ENCODE data around the gene ACTL6B.
"Not testable (repeated sequence)": the region's sequence is repeated elsewhere in the genome, so short reads cannot be mapped to it uniquely, and the experiment has no call there.

ACTL6B gene

DNA sequence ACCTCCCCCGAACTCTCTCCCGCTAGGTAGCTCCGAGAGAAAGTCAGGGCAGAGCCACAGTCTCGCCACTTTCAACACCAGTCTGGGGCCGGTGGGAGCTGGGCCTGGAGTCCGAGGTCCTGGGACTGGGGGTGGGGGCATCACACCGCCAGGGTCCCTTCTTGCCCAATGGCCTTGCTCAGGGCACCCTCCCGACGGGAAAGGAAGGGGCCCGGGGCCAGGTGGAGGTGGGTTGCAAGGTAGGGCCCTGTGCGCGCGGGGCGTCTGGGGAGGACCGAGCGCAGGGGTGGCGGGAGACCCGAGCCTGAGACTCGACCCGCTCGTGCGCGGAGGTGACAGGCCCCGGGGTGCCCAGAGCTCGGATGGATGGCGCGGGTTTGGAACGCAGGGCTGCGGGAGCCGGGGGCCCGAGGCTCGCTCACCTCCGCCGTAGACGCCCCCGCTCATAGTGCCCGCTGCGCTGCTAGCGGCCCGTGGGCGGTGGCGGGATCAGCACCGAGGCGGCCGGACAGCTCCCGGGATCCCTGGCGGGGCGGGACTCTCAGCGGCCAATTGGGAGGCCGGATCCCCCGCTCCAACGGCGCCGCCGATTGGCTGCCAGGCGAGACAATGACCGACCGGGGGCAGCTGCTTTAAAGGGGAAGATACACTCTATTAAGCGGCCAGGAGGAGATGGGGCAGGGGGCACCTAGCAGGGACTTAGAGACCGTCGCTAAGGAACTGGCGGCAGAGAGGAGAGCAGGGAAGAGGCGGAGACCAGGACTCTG is at the start of gene ACTL6B:
Gene ACTL6B, minus strand, starts transcription at position 541 of the 767 bp plus-strand sequence. Its CDS starts 94 bp downstream, at position 447.
- no peak for DNase-seq

DNA sequence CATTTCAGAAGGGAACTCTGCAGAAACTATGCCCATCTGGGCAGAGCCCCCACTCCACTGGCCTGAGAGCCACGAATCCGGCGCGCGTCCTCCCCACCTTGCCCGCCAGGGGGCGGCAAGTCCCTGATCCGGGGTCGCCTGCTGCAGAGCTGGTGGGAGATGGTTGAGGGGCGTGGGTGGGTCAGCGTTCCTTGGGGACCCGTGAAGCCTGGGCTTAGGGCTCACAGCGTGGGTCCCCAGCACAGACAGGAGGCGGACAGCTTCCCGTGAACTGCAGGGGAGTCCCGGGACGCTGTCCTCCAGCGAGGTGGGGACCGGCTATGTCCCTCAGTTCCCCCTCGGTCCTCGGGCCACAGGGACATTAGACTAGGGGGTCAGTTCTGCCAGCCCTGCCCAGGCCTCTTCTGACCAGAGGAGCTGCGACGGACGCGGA is 49.1 kb upstream of the ACTL6B start:
- DNase-seq, result peak; percentile 63

DNA sequence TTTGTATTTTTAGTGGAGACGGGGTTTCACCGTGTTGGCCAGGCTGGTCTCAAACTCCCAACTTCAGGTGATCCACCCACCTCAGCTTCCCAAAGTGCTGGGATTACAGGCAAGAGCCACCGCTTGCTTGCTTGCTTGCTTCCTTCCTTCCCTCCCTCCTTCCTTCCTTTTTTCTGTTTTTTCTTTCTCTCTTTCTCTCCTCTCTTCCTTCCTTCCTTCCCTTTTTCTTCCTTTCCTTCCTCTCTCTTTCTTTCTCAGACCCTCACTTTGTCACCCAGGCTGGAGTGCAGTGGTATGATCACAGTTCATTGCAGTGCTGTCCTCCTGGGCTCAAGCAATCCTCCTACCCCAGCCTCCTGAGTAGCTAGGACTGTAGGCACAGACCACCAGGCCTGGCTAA is 44.8 kb upstream of the ACTL6B start:
- DNase-seq, result not testable (repeated sequence)

DNA sequence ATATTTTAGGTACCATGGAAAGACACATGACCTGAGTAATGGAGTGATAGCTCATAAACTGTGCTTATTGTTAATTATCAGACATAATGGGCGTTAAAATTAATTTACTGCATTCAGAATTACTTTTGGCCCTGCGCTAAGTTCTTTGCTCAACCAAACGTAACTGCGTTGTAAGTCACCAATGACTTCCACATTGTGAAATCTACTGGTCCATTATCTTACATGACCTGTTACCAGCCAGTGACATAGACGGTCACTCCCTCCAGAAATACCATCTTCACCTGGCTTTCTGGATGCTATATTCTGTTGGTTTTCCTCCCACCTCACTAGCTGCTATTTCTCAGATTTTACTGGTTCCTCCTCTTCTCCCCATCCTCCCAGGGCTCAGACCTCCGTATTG is 42.8 kb upstream of the ACTL6B start:
- no peak for DNase-seq

DNA sequence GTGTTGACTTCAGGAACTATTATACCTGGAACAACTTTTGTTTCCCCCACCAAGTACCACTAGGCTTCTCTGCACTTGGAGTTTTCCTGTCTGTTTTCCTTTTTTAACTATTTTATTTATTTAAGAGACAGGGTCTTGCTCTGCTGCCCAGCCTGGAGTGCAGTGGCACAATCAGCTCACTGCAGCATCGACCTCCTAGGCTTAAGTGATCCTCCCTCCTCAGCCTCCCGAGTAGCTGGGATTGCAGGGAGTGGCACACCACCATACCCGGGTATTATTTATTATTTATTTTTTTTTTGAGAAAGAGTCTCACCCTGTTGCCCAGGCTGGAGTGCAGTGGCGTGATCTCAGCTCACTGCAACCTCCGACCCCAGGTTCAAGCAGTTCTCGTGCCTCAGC is 39.9 kb upstream of the ACTL6B start:
- DNase-seq, result no peak

DNA sequence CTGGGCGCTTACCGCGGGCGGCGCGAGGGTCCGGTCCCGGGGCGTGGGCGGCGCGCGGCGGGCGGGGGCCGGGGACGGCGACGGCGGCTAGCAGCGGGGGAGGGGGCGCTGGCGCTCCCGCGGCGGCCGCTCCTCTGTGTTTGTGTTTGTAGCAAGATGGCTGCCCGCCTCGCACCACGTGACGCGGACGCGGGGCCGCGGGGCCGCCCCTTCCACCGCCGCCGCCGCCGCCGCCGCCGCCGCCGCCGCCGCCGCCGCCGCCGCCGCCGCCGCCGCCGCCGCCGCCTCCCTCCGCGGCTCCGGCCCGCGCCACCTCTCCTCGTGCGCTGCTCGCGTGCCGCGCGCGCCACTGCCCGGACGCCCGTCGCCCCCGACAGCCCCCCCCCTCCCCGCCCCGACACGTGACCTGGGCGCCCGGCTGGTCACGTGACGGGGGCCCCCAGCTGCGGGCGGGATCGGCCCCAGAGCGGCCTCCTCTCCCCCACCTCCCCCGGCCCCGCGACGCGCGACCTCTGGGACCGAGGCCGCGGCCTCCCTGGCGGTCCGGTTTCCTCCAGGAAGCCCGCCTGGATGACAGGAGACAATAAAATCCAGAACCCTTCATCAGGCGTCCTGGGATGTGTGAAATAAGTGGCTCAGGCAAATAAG is 38.0 kb upstream of the ACTL6B start, which contains the start of gene GIGYF1:
Gene GIGYF1, minus strand, starts transcription at position 153 of the 648 bp plus-strand sequence. CDS start 6,012 bp downstream, outside the sequence.
- DNase-seq, result peak; percentile 58

DNA sequence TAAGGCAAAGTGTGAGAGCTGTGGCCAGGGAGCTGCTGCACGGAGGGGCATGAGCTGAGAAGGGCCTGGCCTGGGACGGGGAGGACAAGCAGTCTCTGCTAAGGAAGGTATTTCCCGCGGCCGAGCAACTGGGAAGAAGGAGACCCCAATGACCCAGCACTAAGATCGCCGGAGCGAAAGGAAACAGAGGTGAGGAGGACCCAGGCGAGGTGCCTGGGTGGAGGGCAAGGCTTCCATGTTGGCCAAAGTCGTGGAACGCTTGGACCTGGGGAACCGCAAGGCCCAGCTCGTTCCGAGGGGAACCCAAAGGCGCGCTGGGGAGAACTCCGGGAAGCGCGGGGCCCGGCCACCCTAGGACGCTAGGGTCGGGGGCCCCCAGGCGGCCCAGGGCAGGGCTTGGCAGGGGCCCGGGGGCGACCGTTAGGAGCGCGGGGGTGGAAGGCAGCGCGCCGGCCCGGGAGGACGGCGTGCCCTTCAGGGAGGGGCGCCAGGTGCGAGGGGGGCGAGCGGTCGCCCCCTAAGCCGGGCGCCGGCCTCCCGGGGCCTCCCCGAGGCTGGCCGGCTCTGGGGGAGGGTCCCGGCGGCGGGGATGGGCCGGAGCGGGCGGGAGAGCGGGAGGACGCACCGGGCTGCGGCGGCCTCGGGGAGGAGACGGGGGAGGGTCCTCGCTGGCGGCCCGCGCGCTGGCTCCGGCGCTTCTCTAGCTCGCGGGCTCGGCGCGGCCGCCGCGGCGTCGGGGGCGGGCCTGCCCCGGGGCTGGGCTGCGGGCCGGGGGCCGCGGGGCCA is 37.3 kb upstream of the ACTL6B start:
- no peak for DNase-seq

DNA sequence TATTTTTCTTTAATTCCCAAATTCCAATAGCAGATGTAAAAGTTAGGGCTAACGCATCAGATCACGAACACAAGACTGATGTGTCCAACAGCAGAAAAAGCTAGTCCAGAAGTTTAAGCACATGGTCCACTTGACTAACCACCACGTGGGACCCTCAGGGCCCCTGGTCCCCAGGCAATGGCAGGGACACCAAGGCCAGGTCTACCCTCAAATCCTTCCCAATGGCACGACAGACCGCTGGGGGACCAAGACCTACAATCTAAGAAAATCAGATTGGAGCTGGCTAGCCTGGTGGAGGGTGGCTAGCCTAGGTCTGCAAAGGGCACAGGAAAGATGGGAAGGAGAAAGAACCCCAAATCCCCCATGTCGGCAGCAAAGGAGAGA is 36.3 kb upstream of the ACTL6B start:
- DNase-seq, result no peak

DNA sequence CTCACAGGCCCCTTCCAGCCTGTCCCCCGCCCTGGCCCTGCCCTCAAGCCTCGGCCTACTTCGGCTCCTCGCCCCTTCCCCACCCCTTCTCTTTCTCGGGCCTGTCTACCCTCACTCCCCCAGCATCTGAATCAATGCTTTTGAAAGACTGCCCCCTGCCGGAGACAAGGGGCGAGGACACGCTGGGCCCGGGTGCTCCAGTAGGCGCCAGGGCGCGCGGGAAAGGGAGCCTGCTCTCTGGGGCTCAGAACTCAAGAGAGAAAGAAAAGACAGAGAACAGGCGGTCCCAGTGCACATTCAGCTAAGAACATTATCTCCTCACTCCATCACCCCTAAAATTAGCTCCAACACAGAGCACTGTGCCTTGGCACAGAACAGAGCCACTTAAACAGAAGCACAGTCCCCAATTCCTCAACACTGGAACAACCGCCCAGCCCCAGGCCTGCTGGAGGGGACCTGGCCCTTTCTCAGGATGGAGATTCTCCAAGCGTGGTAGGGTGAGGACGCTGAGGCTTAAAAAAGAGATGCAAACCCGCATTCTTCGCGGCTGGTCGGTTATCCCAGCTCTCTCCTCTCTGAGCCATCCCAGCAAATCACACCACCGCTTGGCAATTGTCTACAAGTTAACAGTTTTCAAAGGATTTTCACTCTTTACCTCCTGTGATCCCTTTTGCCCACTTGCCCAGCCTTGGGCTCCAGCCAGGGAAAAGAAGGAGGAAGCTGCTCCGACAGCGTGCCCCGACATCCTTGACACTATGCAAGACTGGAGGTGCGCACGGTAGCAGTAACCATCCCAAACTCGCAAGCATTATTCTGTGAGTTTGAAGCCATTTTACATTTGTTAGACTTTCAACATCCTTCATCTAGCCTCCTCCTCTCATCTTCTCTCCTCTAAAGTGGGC is 35.7 kb upstream of the ACTL6B start:
- peak; percentile 73 for DNase-seq

DNA sequence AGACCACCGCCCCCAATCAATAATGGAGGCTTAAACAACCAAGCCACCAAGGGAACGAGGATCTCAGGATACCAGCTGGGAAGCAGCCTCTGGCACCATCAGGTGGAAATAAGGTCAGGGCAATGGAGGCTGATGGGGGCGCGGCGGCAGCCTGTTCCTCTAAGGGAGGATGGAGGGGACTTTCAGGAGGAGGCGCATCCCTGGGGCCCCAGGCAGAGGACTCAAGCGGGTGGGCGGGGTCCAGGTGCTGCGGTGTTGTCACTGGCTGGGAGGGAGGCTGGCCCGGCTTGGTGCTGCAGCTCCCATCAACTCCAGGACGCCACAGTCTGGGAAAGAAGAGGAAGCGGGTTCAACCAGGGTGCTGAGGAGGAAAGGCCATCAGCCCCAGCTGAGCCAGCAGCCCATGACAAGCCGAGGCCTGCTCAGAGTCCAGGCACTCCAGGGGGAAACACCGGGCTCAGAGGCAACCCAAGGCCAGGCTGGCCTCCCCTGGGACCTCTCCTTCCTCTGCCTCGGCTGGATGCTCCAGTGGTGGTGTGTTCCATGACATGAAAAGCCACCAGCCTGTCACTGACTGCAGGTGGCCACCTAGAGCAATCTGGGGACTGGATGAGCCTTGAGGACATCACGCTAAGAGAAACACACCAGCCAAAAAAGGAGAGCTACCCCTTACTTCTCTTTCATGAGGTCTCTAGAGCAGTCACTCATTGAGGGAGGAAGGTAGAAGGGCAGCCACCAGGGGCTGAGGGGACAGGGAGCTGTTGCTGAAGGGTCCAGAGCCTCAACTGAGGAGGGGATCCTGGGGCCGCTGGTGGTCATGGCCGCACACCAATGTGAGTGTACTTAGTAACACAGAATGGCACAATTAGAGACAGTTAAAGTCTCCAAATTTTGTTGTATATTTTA is 33.2 kb upstream of the ACTL6B start:
- no peak for DNase-seq

DNA sequence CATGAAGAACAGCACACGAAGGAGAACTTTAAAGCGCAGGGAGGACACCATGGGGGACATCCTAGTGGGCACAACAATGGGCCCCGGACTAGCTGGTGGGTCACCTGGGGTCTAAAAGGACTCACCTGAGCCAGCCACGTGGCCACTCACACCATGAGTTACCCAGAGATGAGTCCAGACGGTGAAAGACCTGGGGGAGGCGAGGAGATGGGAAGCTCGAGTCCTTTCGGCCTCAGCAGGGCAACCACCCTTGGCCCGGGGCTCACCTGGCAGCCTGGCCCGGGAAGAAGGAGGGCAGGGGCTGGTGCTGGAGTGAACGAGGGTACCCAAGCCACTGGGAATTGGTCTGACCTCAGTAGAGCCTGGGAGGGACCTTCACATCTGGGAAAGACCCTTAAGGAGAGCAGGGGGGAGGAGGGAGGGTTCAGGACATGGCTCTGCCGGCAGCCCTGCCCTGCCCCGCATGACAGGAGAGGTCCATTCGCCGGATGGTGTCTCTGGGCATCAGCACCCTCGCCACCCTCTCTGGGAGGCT is 32.1 kb upstream of the ACTL6B start:
- no peak for DNase-seq

DNA sequence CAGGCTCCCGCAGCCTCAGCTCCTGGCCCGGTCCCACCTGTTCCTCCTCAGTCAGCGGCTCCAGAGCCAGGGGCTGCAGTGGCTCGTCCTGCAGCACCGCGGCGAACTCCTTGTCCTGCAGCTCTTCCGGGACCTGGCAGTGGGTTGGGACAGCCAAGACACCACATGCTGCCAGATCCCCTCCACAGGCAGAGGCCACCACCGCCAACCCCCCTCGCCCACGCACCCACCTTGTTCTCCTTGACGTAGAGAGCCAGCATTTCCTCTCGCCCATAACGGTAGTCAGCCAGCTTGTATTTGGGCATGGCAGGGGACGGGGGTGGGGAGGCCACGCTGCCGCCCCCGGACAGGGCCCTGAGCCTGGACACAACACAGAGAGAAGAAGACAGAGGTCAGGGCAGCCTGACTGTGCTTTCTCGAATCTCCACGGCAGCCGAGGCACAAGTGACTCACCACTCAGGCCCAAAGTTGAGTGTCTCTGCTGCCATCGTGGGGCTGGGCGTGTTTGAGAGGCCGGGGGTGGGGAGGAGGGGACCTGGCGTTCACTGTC is 31.6 kb upstream of the ACTL6B start:
- DNase-seq, result no peak

DNA sequence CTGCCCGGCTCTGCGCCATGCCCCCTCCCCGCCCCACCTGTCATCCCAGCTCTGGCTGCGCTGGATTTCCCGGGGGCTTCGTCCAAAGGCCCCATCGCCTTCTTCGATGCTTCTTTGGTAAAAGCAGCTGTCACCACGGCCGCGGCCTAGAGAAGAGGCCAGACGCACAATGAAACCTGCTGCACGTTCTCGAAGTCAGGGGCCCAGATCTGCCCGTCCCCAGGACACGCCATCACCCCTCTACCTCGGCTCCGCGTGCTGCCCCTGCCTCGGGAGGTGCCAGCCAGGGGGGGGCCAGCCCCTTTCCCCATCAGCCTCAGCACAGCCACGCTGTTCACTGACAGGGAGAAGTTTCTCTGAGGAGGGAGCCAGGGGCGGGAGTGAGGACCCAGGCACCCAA is 31.0 kb upstream of the ACTL6B start:
- DNase-seq, result no peak

DNA sequence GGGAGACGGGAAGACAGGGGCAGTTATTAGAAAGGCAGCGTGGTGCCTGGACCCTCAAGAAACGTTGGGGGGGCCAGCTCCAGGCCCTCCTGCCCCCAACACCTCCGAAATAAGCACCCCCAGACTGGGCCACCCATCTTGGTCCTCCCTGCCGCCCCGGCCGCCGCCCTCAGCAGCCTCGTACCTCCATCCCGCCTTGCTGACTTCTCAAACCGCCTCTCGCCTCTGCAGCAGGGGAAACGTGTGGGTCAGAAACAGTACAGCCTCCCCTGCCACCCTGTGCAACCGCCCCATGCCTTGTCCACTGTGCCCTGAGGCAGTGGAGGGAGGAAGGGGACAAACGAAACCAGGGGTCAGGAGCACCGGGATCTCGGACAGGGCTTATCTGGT is 30.6 kb upstream of the ACTL6B start:
- DNase-seq, result no peak

DNA sequence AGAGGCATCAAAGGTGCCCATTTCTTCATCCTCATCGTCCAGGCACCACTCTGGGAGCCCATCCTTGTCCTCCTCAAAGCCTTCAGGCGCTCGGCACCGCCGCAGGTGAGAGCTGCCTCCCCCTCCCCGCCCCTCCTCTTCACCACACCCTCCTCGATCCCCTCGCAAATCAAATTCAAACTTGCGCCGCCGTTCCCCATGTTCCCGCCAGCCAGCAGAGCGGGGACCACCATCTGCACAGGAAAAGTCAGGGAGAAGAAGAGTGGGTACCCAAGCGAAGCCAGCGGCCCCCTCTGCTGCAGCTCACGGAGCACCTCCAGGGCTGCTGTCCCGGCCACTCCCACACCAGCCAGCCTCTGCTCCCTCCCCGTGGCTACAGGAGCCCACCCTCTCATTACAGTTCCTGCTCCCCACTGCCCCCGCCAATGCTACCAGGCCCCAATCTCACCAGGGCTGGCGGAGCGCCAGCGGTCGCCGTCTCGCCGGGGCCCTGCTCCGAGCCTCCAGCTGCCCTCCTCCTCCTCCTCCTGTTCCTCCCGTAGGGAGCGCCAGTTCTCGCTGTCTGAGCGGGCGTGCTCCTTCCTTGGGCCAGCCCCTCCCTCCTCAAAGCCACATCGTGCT is 30.1 kb upstream of the ACTL6B start:
- DNase-seq, result no peak

DNA sequence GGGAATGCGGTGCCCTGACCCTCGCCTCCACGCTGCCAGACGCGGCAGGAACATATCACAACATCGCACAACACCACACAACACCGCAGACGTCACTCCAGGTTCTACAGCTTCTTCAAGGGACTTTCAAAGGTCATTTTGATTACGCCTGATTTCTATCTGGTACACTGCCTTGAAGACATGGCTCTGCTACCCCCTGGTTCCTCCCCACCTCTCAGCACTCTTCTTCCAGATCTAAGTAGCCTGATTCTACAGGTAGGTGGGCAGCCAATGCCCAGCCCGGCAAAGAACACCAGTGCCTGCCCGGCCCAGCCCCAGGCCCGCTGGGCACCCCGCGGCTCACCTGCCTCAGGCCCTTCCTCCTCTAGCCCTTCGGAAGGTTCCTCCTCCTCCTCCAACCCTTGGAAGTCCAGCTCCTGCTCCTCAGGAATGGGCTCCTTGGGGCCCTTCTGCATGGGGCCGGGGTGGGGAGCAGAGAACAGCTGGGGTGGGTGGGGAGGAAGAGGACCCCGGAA is 29.4 kb upstream of the ACTL6B start:
- DNase-seq, result no peak

DNA sequence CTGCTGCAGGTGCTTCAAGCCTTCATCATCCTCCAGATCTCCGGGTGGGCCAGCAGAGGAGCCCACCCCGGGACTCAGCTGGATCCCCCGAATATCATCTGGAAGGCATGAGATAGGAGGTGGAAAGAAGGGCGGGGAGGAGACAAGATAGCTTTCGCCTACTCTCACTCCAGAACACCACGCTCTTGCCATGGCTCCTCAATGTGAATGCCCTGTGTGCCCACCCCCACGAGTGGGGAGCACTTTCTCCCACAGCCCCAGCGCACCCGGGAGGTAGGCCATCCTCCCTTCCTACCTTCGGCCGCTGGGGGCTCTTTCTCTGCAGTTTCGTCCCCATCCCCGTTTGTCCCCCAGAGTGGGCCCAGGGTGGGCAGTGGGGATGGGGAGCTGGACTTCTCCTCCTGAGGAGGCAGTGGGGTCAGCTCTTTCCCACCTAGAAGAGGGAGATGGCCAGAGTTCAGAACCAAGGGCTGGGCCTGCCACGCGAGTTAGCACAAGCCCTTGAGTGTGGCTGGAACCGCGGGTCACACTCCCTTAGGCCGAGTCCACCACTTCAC is 28.9 kb upstream of the ACTL6B start:
- DNase-seq, result no peak

DNA sequence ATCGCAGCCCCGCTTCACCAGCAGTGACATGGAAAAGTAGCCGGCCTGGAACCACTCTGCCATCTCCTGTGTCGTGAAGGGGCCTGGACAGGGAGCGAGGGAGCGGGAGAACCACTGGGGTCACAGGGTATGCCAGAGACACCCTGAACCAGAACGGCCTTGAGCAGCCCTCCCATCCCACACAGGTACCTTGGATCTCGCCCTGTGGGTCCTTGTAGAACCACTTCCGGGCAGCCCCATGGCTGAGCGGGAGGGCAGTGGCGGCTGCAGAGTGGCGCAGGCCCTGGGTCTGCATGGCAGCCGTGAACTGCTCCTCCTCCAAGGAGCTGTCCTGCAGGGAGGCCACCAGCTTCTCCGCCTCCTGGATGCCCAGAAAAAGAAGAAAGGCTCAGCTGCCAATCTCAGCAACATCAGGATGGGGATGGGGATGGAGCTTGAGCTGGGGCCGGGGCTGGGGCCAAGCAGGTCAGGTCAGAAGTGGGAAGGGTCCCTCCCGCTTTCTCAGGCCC is 28.3 kb upstream of the ACTL6B start:
- DNase-seq, result no peak
